ENCODE results near the gene RALGAPA1.
"Not testable (repeated sequence)": the region's sequence is repeated elsewhere in the genome, so short reads cannot be mapped to it uniquely, and the experiment has no call there.

The RALGAPA1 gene

GRCh38 chr14:35808638-35809563, at the start of gene RALGAPA1:
Gene RALGAPA1, minus strand, starts transcription at chr14:35809295. Its CDS starts 460 bp downstream, at chr14:35808835.
- DNase-seq (ENCODE audit: low spot score), result peak; percentile 62

GRCh38 chr14:35858521-35859209, 49.6 kb upstream of the RALGAPA1 start:
- DNase-seq (ENCODE audit: low spot score), result no peak

DNA sequence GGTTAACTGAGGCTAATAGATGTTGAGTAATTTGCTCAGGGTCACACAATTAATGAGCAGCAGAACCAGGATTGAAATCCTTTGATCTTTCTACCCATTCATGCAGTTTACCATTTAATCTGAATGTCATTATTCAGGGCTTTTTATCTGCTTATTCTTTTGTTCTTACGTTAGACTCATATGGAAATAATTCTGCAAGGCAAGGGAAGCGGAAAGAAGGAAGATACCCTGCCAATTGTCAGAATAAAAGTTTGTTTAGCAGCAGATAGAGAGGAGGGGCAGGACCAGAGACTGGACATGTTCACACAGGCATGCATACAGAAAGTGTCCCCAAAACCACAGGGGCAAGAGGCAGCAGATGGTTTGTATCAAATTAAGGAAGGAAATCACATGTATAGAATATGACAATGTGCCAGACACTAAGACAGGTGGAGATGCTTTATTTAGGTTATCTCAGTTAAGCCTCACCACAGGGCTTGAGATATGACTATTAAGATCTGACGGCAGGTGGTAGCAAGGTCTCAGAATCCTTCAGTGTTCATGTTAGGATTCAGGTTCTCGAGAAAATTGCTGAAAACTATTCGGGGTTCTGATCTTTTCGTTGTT, 46.9 kb upstream of the RALGAPA1 start:
- DNase-seq (ENCODE audit: low spot score), result no peak

DNA sequence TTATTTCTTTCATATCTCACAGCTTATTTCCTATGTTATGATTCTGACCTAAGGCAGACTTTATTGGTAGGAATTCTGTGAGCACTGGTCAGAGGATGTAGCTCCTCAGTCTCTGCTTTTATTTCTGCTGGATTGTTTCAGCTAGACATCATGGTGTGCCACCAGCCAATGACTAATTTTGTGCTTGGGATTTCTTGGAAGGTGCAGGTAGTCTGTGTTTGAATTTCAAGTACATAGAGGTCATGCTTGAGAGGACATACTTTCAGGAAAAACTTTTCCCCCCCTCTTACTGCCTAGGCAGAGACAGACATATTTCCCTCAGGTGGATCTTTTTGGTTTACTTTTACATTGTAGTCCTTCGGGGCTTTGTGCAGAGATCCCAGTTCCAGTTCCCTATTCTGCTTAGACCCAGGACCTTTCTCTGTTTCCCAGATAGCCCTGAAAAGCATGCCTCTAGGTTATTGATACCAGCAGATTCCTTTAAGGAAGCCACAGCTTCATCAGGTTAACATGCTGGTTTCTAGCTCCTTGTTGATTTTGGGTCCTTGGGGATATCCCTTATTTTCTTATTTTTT, 45.7 kb upstream of the RALGAPA1 start:
- DNase-seq (ENCODE audit: low spot score), result no peak

- no peak for DNase-seq (ENCODE audit: low spot score)
Observed at GRCh38 chr14:35853225-35853624, 44.1 kb upstream of the RALGAPA1 start.

- no peak for DNase-seq (ENCODE audit: low spot score)
Observed at GRCh38 chr14:35851823-35852222, 42.7 kb upstream of the RALGAPA1 start.

GRCh38 chr14:35849122-35849521, 40.0 kb upstream of the RALGAPA1 start:
- DNase-seq (ENCODE audit: low spot score), result no peak

GRCh38 chr14:35847636-35848035, 38.5 kb upstream of the RALGAPA1 start:
- no peak for DNase-seq (ENCODE audit: low spot score)

- DNase-seq (ENCODE audit: low spot score), result no peak
Observed at GRCh38 chr14:35844494-35844893, 35.4 kb upstream of the RALGAPA1 start.

DNA sequence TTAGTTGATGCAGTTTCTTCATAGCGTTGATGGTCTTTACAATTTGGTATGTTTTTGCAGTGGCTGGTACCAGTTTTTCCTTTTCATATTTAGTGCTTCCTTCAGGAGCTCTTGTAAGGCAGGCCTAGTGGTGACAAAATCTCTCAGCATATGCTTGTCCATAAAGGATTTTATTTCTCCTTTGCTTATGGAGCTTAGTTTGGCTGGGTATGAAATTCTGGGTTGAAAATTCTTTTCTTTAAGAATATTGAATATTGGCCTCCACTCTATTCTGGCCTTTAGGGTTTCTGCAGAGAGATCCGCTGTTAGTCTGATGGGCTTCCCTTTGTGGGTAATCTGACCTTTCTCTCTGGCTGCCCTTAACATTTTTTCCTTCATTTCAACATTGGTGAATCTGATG, 33.1 kb upstream of the RALGAPA1 start:
- DNase-seq (ENCODE audit: low spot score), result not testable (repeated sequence)

DNA sequence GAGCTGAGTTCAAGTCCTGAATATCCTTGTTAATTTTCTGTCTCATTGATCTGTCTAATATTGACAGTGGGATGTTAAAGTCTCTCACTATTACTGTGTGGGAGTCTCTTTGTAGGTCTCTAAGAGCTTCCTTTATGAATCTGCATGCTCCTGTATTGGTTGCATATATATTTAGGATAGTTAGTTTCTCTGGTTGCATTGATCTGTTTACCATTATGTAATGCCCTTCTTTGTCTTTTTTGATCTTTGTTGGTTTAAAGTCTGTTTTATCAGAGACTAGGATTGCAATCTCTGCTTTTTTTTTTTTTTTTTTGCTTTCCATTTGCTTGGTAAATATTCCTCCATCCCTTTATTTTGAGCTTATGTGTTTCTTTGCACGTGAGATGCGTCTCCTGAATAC, 32.6 kb upstream of the RALGAPA1 start:
- DNase-seq (ENCODE audit: low spot score), result not testable (repeated sequence)

- DNase-seq (ENCODE audit: low spot score), result no peak
Observed at GRCh38 chr14:35835208-35835982, 26.3 kb upstream of the RALGAPA1 start.

DNA sequence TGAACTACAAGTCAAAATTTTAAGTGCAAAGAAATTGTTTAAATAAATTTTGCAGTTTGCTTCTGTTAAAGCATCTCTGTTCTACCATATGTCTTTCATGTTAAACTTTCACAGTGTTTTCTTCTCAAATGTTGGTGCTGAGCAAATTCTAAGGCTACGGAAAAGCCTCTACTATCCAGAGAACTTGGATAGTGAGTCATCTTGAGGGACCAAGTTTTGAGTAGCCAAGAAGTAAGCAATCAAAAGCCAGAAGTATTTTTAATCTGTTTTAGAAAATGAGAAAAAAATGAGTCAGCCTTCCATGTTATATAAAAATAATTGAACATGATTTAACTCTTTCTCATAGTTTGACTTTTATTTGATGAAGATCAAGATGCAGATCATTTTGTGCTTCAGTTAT, 20.4 kb upstream of the RALGAPA1 start:
- DNase-seq (ENCODE audit: low spot score), result no peak

- no peak for DNase-seq (ENCODE audit: low spot score)
Observed at GRCh38 chr14:35827678-35828472, 18.8 kb upstream of the RALGAPA1 start.

DNA sequence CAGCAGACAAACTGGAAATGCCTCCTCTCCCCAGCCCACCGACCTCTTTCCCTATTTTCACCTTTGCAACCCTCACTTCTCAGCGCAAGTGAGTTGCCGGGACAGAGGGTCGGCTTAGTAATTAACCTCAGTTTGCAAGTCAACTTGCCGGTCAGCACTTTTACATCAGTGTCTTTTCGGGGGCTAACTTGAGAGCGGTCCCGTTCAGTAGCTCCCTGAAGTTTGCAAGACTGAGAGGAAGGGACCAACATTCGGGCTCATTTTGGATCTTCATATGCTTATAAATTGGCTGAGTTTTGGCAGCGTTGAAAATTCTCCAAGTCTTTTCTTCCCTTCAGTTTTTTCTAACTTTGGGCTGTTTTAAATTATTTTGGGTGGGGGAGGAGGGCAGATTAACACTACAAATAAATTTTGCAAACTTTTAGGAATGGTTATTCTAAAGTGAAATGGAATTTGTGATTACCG, 17.9 kb upstream of the RALGAPA1 start:
- DNase-seq (ENCODE audit: low spot score), result no peak

GRCh38 chr14:35826218-35826951, 17.3 kb upstream of the RALGAPA1 start, which contains the start of gene BRMS1L:
Gene BRMS1L, plus strand, starts transcription at chr14:35826338. Its CDS starts 179 bp downstream, at chr14:35826517.
- peak; percentile 94 for DNase-seq (ENCODE audit: low spot score)

DNA sequence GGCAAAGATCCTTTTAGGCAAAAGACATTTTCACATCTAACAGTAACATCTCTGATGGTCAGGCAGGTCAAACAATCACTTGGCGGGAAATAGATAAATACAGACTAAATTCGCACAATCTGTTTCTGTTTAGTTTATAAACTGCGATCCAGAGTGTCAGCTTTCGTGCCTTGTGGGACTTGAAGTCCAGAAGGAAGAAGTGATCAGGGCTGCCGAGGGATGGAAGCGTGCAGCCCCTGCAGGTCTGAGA, 16.8 kb upstream of the RALGAPA1 start:
- DNase-seq (ENCODE audit: low spot score), result no peak

DNA sequence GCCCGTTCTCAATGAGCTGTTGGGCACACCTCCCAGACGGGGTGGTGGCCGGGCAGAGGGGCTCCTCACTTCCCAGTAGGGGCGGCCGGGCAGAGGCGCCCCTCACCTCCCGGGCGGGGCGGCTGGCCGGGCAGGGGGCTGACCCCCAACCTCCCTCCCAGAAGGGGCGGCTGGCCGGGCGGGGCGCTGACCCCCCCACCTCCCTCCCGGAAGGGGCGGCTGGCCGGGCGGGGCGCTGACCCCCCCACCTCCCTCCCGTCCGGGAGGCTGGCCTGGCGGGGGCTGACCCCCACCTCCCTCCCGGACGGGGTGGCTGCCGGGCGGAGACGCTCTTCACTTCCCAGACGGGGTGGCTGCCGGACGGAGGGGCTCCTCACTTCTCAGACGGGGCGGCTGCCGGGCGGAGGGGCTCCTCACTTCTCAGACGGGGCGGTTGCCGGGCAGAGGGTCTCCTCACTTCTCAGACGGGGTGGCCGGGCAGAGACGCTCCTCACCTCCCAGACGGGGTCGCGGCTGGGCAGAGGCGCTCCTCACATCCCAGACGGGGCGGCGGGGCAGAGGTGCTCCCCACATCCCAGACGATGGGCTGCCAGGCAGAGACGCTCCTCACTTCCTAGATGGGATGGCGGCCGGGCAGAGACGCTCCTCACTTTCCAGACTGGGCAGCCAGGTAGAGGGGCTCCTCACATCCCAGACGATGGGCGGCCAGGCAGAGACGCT, 15.5 kb upstream of the RALGAPA1 start:
- DNase-seq (ENCODE audit: low spot score), result not testable (repeated sequence)

DNA sequence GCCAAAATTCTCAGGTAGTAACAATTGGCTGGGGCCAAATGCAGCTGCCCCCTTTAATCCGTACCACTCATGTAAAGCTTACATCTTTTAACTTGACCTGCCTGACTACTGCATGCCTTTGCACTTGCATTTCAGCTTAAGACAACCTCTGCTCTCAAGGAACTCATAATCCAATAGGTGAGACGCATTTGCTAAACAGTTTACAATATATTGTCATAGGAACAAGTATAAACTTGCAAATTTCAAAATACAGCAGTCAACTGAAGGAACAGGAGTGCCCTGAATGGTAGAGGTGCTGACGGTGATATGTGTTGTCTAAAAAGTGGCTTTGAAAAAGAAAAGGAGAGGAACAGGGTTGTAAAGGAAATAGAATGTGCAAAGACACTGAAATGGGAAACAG, 13.4 kb upstream of the RALGAPA1 start:
- DNase-seq (ENCODE audit: low spot score), result no peak
